Gastrocnemius medialis (tissue), 4 donors: ENCODE results near the gene ZNF649.

Source experiments
- CTCF ChIP-seq, 5 experiments: fragments of 450-650 bp in 3 of 5; fragments of 200-600 bp in 2 of 5; sonication (generic) in 2 of 5; IDR thresholded peaks in 4 of 5; conservative IDR thresholded peaks in 1 of 5; 1 replicate in 4 of 5; 2 replicates in 1 of 5; pipeline ENCODE4 v1.5.1; 2016 to 2019; ENCODE audit warnings: antibody characterized with exemption in 5 of 5, mild to moderate bottlenecking in 3 of 5, moderate library complexity in 3 of 5
- POLR2A ChIP-seq, 2 donors: fragments of 450-650 bp; IDR thresholded peaks; one replicate each; pipeline ENCODE4 v1.6.1; 2017; ENCODE audit warnings: antibody characterized with exemption in 2 of 2, mild to moderate bottlenecking in 2 of 2, moderate library complexity in 2 of 2

GRCh38 chr19:51927859-51928258 is 23.0 kb upstream of the ZNF649 start:
- TF ChIP-seq CTCF (IDR thresholded peaks at IDR 0.05 in 4 of 5, conservative IDR thresholded peaks at IDR 0.05 in 1 of 5) (no peak), POLR2A (IDR thresholded peaks at IDR 0.05) (no peak)
